ENCODE results near the gene PROB1. TPM values are rescaled to one million over a fixed set of nuclear protein-coding genes. Genes with fewer than 3 reads are reported as not detected.

PROB1 gene
- total RNA-seq, 1 experiment from 2014 or later, result 2.3 TPM

GRCh38 chr5:139430015-139430414 lies 35.1 kb upstream of the PROB1 start:
- DNase-seq (ENCODE audit: low read depth, low spot score) (no peak), ATAC-seq (no peak)
- no peaks in the 10 kb centered on the region for H3K9me3 ChIP-seq (ENCODE audit: control insufficient read depth, insufficient read depth, low read depth, low read length)
- no peaks in the 10 kb centered on the region for H3K36me3 ChIP-seq (ENCODE audit: control insufficient read depth, insufficient read depth, low read length)
- H3K27ac ChIP-seq (ENCODE audit: low read length), result no peak overlapping the region
- H3K27me3 ChIP-seq (ENCODE audit: control insufficient read depth, insufficient read depth, low read length), result no peaks in the 10 kb centered on the region
- intact Hi-C loops (cut with micrococcal nuclease; ENCODE audit: unreplicated experiment), result no loop called here
- ChIA-PET POLR2A (no interaction called here), CTCF (no interaction called here)
- no peaks in the 10 kb centered on the region for H3K4me1 ChIP-seq (ENCODE audit: control insufficient read depth, insufficient read depth, low read length)
- TF ChIP-seq SIN3A (IDR thresholded peaks at IDR 0.05; ENCODE audit: borderline replicate concordance, insufficient read depth, low read depth, low read length) (no peak), CTCF (IDR thresholded peaks at IDR 0.05) (no peak), REST (IDR thresholded peaks at IDR 0.05; ENCODE audit: insufficient read depth in 1 of 2, low read depth in 2 of 2, low read length in 1 of 2) (no peak), TCF7L2 (IDR thresholded peaks at IDR 0.05; ENCODE audit: low read depth, low read length) (no peak), POLR2AphosphoS5 (IDR thresholded peaks at IDR 0.05; ENCODE audit: low read depth, low read length) (no peak)
- H3K4me3 ChIP-seq (ENCODE audit: low read depth in 2 of 2, low read length in 2 of 2), result no peak overlapping the region
- in situ Hi-C loops (cut with HindIII; ENCODE audit: low pct_unique_long_range_greater_than_20kb, low sequenced_read_pairs), result no loop called here
- BruUV-seq (replicated peaks), result no TSS peak

GRCh38 chr5:139426203-139426885 lies 31.4 kb upstream of the PROB1 start:
- H3K4me3 ChIP-seq (ENCODE audit: low read depth in 2 of 2, low read length in 2 of 2), result no peak overlapping the region
- no peaks in the 10 kb centered on the region for H3K27me3 ChIP-seq (ENCODE audit: control insufficient read depth, insufficient read depth, low read length)
- no peaks in the 10 kb centered on the region for H3K36me3 ChIP-seq (ENCODE audit: control insufficient read depth, insufficient read depth, low read length)
- no peaks in the 10 kb centered on the region for H3K4me1 ChIP-seq (ENCODE audit: control insufficient read depth, insufficient read depth, low read length)
- BruUV-seq (replicated peaks), result no TSS peak
- intact Hi-C loops (cut with micrococcal nuclease; ENCODE audit: unreplicated experiment), result no loop called here
- H3K27ac ChIP-seq (ENCODE audit: low read length), result no peak overlapping the region
- H3K9me3 ChIP-seq (ENCODE audit: control insufficient read depth, insufficient read depth, low read depth, low read length), result no peaks in the 10 kb centered on the region
- no peak for ATAC-seq
- ChIA-PET CTCF (no interaction called here), POLR2A (no interaction called here)
- in situ Hi-C loops (cut with HindIII; ENCODE audit: low pct_unique_long_range_greater_than_20kb, low sequenced_read_pairs), result no loop called here
- DNase-seq (ENCODE audit: low read depth, low spot score), result no peak
- no peak for TF ChIP-seq REST (IDR thresholded peaks at IDR 0.05; ENCODE audit: insufficient read depth in 1 of 2, low read depth in 2 of 2, low read length in 1 of 2)
- TF ChIP-seq POLR2AphosphoS5 (IDR thresholded peaks at IDR 0.05; ENCODE audit: low read depth, low read length), result no peak
- TF ChIP-seq TCF7L2 (IDR thresholded peaks at IDR 0.05; ENCODE audit: low read depth, low read length), result no peak
